Measurements from ENCODE around the gene C1orf122.
"Not testable (repeated sequence)": the region's sequence is repeated elsewhere in the genome, so short reads cannot be mapped to it uniquely, and the experiment has no call there.

The C1orf122 gene

DNA sequence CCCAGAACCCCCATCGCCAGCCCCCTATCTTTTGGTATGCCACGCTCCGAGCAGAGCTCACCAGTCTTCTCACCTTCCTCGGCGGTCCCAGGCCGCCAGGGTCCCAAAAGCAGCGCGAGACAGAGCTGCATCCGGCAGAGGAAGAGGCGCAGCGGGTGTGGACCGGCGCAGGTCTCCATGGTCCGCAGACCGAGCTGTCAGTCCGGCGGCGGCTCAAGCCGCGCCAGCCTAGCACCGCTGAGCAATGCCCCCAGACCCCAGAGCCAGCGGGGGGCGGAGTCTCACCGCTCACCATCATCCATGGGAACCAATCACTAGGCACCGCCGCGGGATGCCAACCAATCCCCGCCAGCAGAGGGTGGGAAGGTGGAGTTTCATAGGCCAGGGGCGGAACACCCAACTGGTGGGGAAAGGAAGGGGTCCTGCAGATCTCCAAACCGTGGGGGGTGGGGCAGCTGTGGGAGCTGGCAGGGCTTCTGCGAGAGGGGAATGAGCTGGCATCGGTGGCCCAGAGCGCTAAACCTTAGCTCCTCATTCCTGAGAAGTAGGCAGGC lies 42.6 kb upstream of the C1orf122 start, which contains the start of gene EPHA10:
TSS of gene EPHA10 (minus strand) at position 233 of the 554 bp plus-strand sequence. CDS start at position 179, 54 bp downstream.
- Histone ChIP-seq H3K27ac (ENCODE audit: low read length) (no peak within 1 kb of the TSS), H2AFZ (ENCODE audit: low read length) (peak within 1 kb of the TSS; percentile 54), H3K36me3 (replicated peaks; ENCODE audit: insufficient read depth, low read length) (no peaks in the 10 kb centered on the region), H3K79me2 (ENCODE audit: low read length) (no peaks in the 10 kb centered on the region), H3K9me3 (replicated peaks; ENCODE audit: insufficient read depth, low read length) (no peaks in the 10 kb centered on the region), H3F3A (ENCODE audit: insufficient read depth, low read length) (no peaks in the 10 kb centered on the region), H3K4me1 (ENCODE audit: low read length) (peaks cover 7% of the 10 kb centered on the region; the same call in 1 of the 2 replicates), H3K4me3 (ENCODE audit: low read length) (peak within 1 kb of the TSS; percentile 46), H3K4me2 (ENCODE audit: low read depth, low read length) (peak within 1 kb of the TSS; percentile 67), H3K27me3 (replicated peaks; ENCODE audit: insufficient read depth, low read length) (peaks cover 57% of the 10 kb centered on the region), H3K9ac (ENCODE audit: low read length) (no peak within 1 kb of the TSS), H3K9me2 (replicated peaks; ENCODE audit: insufficient read depth, low read length) (no peaks in the 10 kb centered on the region), H4K20me1 (ENCODE audit: insufficient read depth, low read length) (no peaks in the 10 kb centered on the region)
- DNase-seq, result no peak
- TF ChIP-seq EZH2 (optimal IDR thresholded peaks at IDR 0.05; ENCODE audit: low read depth, low read length) (no peak), EZH2phosphoT487 (IDR thresholded peaks at IDR 0.05; ENCODE audit: low read length) (no peak)
- TF ChIP-seq, protein P1, sequence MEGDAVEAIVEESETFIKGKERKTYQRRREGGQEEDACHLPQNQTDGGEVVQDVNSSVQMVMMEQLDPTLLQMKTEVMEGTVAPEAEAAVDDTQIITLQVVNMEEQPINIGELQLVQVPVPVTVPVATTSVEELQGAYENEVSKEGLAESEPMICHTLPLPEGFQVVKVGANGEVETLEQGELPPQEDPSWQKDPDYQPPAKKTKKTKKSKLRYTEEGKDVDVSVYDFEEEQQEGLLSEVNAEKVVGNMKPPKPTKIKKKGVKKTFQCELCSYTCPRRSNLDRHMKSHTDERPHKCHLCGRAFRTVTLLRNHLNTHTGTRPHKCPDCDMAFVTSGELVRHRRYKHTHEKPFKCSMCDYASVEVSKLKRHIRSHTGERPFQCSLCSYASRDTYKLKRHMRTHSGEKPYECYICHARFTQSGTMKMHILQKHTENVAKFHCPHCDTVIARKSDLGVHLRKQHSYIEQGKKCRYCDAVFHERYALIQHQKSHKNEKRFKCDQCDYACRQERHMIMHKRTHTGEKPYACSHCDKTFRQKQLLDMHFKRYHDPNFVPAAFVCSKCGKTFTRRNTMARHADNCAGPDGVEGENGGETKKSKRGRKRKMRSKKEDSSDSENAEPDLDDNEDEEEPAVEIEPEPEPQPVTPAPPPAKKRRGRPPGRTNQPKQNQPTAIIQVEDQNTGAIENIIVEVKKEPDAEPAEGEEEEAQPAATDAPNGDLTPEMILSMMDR (IDR thresholded peaks at IDR 0.05; ENCODE audit: low read length), result no peak

DNA sequence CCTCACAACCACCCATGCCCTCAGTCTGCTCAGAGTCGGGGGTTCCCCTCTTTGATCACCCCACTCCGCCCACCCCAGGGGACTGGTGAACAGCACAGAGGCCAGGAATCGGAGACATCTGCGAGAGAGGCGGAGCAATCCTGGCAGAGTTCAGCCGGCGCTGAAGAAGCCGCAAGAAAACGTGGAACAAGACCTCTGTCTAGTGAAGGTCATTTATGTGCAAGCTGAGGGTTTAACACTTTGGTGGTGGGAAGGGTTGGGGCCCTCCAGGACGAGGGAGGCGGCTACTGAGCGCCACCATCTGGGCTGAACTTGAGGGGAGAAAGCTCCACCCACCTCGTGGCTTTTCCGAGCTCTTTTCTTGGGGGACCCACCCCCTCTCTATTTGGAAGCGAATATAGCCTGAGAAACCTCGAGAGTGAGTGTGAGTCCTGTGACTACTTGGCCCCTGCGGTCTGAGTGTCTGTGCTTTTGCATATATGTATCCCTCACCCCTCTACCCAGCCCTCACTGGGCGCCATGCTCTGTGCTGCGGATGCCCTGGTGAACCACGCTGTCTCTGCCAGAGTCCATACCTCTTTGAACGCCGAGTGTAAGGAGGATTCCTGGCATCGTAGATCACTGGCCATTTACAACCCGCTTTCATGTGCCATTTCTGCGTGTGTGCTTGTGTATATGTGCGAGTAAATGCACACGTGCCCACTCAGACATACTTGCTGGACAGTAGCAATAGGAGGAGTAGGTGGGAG lies 41.5 kb upstream of the C1orf122 start:
- no peaks in the 10 kb centered on the region for H3K36me3 ChIP-seq (replicated peaks; ENCODE audit: insufficient read depth, low read length)
- H2AFZ ChIP-seq (ENCODE audit: low read length), result peak overlapping the region; percentile 54
- H3F3A ChIP-seq (ENCODE audit: insufficient read depth, low read length), result no peaks in the 10 kb centered on the region
- H3K4me1 ChIP-seq (ENCODE audit: low read length), result peaks cover 7% of the 10 kb centered on the region; the same call in 1 of the 2 replicates
- H3K4me3 ChIP-seq (ENCODE audit: low read length), result peak overlapping the region; percentile 46
- no peak overlapping the region for H3K27ac ChIP-seq (ENCODE audit: low read length)
- H3K79me2 ChIP-seq (ENCODE audit: low read length), result no peaks in the 10 kb centered on the region
- H3K27me3 ChIP-seq (replicated peaks; ENCODE audit: insufficient read depth, low read length), result peaks cover 51% of the 10 kb centered on the region
- no peak overlapping the region for H3K9ac ChIP-seq (ENCODE audit: low read length)
- H3K9me3 ChIP-seq (replicated peaks; ENCODE audit: insufficient read depth, low read length), result no peaks in the 10 kb centered on the region
- H3K9me2 ChIP-seq (replicated peaks; ENCODE audit: insufficient read depth, low read length), result no peaks in the 10 kb centered on the region
- peak; percentile 37 for DNase-seq
- H4K20me1 ChIP-seq (ENCODE audit: insufficient read depth, low read length), result no peaks in the 10 kb centered on the region
- TF ChIP-seq, protein P1 (IDR thresholded peaks at IDR 0.05; ENCODE audit: low read length), result peak; percentile 40
- no peak for TF ChIP-seq EZH2phosphoT487 (IDR thresholded peaks at IDR 0.05; ENCODE audit: low read length)
- H3K4me2 ChIP-seq (ENCODE audit: low read depth, low read length), result peak overlapping the region; percentile 67

DNA sequence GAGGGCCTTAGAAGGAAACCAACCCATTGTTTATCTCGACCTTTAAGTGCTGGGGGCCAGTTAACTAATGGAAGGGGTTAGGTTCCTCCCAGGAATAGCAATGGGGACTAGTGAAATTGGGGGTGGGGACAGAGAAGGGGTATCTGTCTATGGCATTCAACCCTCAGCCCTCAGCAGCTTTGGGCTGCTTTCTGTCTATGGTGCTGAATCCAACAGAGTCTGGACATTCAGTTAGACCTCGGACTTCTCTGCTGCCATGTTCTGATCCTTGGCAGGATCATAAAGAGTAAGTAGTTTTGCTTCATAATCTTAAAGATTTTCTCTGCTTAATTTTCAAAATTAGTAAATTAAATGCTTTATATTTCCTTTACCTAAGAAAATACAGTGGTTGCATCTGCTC lies 40.1 kb upstream of the C1orf122 start:
- Histone ChIP-seq H3K27ac (ENCODE audit: low read length) (no peak overlapping the region), H3K9me2 (replicated peaks; ENCODE audit: insufficient read depth, low read length) (no peaks in the 10 kb centered on the region), H2AFZ (ENCODE audit: low read length) (no peak overlapping the region), H3K4me3 (ENCODE audit: low read length) (no peak overlapping the region), H3K79me2 (ENCODE audit: low read length) (no peaks in the 10 kb centered on the region), H3K4me2 (ENCODE audit: low read depth, low read length) (no peak overlapping the region; the same call in 1 of the 2 replicates), H3K9ac (ENCODE audit: low read length) (no peak overlapping the region), H3K36me3 (replicated peaks; ENCODE audit: insufficient read depth, low read length) (no peaks in the 10 kb centered on the region), H3F3A (ENCODE audit: insufficient read depth, low read length) (no peaks in the 10 kb centered on the region), H3K9me3 (replicated peaks; ENCODE audit: insufficient read depth, low read length) (no peaks in the 10 kb centered on the region), H4K20me1 (ENCODE audit: insufficient read depth, low read length) (no peaks in the 10 kb centered on the region), H3K27me3 (replicated peaks; ENCODE audit: insufficient read depth, low read length) (peaks cover 37% of the 10 kb centered on the region), H3K4me1 (ENCODE audit: low read length) (peaks cover 7% of the 10 kb centered on the region; the same call in 1 of the 2 replicates)
- DNase-seq, result no peak
- no peak for TF ChIP-seq EZH2phosphoT487 (IDR thresholded peaks at IDR 0.05; ENCODE audit: low read length)
- TF ChIP-seq, protein P1 (IDR thresholded peaks at IDR 0.05; ENCODE audit: low read length), result no peak
- no peak for TF ChIP-seq EZH2 (optimal IDR thresholded peaks at IDR 0.05; ENCODE audit: low read depth, low read length)

DNA sequence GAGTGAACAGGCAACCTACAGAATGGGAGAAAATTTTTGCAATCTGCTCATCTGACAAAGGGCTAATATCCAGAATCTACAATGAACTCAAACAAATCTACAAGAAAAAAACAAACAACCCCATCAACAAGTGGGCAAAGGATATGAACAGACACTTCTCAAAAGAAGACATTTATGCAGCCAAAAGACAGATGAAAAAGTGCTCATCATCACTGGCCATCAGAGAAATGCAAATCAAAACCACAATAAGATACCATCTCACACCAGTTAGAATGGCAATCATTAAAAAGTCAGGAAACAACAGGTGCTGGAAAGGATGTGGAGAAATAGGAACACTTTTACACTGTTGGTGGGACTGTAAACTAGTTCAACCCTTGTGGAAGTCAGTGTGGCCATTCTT lies 36.1 kb upstream of the C1orf122 start:
- not testable (repeated sequence) for H3F3A ChIP-seq (ENCODE audit: insufficient read depth, low read length); H3K36me3 ChIP-seq (replicated peaks; ENCODE audit: insufficient read depth, low read length); H3K27me3 ChIP-seq (replicated peaks; ENCODE audit: insufficient read depth, low read length); H4K20me1 ChIP-seq (ENCODE audit: insufficient read depth, low read length); H3K79me2 ChIP-seq (ENCODE audit: low read length); H3K9me3 ChIP-seq (replicated peaks; ENCODE audit: insufficient read depth, low read length); H3K9ac ChIP-seq (ENCODE audit: low read length); H3K4me3 ChIP-seq (ENCODE audit: low read length); DNase-seq; H3K9me2 ChIP-seq (replicated peaks; ENCODE audit: insufficient read depth, low read length); H3K4me1 ChIP-seq (ENCODE audit: low read length); H2AFZ ChIP-seq (ENCODE audit: low read length); H3K4me2 ChIP-seq (ENCODE audit: low read depth, low read length); H3K27ac ChIP-seq (ENCODE audit: low read length)
